Measurements from ENCODE around the gene POLR1F. TPM values are rescaled to one million over a fixed set of nuclear protein-coding genes. Genes with fewer than 3 reads are reported as not detected.

Gene POLR1F
- polyA plus RNA-seq, 1 donor (not counting 4 experiments of a cell fraction or from before 2014, with no cell fraction given): 22.4 TPM

DNA sequence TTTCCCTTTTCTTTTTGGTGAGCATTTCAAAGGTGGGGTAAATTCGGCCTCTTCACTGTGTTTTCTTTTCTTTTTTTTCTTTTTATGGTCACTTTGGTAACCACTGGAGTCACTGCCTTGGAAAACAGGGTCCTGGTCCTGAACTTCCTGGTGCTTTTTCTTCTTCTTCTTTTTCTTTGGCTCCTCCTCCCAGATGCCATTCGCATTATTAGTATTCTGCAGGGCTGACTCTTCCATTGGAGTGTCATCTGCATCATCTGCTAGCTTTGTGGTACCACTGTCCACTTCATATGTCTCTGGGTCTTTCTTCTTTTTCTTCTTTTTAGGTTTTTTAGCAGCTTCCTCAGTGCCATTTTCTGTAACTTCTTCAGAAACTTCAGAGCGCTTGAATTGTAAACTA is 10.5 kb downstream of the POLR1F start:
- Histone ChIP-seq H3K36me3 (ENCODE audit: control insufficient read depth in 2 of 2, extremely low read depth in 1 of 2, insufficient read depth in 2 of 2, low read length in 2 of 2) (peaks cover 1% of the 10 kb centered on the region in 2 experiments), H3K9me1 (ENCODE audit: control insufficient read depth, extremely low read depth, insufficient read depth, low read length) (no peaks in the 10 kb centered on the region), H3K4me3 (ENCODE audit: control insufficient read depth in 2 of 3, extremely low read depth in 1 of 3, insufficient read depth in 2 of 3, low read depth in 1 of 3, low read length in 3 of 3) (no peak overlapping the region), H3K4me2 (ENCODE audit: control insufficient read depth, extremely low read depth, insufficient read depth, low read depth, low read length) (no peak overlapping the region), H3K4me1 (ENCODE audit: control insufficient read depth, extremely low read depth, insufficient read depth, low read length) (no peaks in the 10 kb centered on the region), H2AFZ (ENCODE audit: control insufficient read depth, low read length) (no peak overlapping the region), H4K20me1 (ENCODE audit: control insufficient read depth, extremely low read depth, insufficient read depth, low read length) (no peaks in the 10 kb centered on the region), H3K9me3 (ENCODE audit: control insufficient read depth, low read depth, low read length) (no peaks in the 10 kb centered on the region), H3K27me3 (ENCODE audit: control insufficient read depth, extremely low read depth, insufficient read depth, low read length) (no peaks in the 10 kb centered on the region), H3K9ac (ENCODE audit: control insufficient read depth, extremely low read depth, insufficient read depth, low read length) (no peak overlapping the region), H3K79me2 (ENCODE audit: control insufficient read depth, insufficient read depth, low read length) (peaks cover 3% of the 10 kb centered on the region), H3K27ac (ENCODE audit: control insufficient read depth, insufficient read depth, low read length) (no peak overlapping the region)
- FAIRE-seq (no peak), DNase-seq (ENCODE audit: low read depth, low spot score) (no peak)
- dilution Hi-C loops (cut with MboI; ENCODE audit: extremely low pct_ligation_motif_present, low sequenced_read_pairs): no loop called here
- TF ChIP-seq, protein P1, sequence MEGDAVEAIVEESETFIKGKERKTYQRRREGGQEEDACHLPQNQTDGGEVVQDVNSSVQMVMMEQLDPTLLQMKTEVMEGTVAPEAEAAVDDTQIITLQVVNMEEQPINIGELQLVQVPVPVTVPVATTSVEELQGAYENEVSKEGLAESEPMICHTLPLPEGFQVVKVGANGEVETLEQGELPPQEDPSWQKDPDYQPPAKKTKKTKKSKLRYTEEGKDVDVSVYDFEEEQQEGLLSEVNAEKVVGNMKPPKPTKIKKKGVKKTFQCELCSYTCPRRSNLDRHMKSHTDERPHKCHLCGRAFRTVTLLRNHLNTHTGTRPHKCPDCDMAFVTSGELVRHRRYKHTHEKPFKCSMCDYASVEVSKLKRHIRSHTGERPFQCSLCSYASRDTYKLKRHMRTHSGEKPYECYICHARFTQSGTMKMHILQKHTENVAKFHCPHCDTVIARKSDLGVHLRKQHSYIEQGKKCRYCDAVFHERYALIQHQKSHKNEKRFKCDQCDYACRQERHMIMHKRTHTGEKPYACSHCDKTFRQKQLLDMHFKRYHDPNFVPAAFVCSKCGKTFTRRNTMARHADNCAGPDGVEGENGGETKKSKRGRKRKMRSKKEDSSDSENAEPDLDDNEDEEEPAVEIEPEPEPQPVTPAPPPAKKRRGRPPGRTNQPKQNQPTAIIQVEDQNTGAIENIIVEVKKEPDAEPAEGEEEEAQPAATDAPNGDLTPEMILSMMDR (optimal IDR thresholded peaks at IDR 0.05 in 1 of 3, IDR thresholded peaks at IDR 0.05 in 1 of 3, conservative IDR thresholded peaks at IDR 0.05 in 1 of 3; ENCODE audit: extremely low read depth in 1 of 3, insufficient read depth in 2 of 3, low read length in 3 of 3): no peak
- no peak for TF ChIP-seq EZH2 (IDR thresholded peaks at IDR 0.05; ENCODE audit: low read length)

DNA sequence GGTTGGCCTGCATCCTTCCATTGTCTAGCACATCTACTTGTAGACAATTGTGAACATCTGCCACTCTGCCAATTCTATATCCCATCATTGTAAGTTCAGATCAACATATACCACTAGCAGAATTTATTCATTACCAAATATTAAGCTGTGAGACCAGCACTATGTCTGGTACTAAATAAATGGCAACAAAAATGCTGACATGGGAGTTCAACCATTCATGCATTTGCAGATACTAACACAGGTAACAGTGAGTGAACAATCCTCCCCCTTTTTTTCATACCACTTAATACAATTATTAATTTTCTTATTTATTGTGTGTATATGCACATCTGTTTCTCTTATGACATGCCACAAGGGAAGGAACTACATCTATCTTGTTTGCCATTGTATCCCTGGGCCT is 11.9 kb downstream of the POLR1F start:
- DNase-seq (ENCODE audit: low read depth, low spot score): no peak
- no peaks in the 10 kb centered on the region for H4K20me1 ChIP-seq (ENCODE audit: control insufficient read depth, extremely low read depth, insufficient read depth, low read length)
- H3K9ac ChIP-seq (ENCODE audit: control insufficient read depth, extremely low read depth, insufficient read depth, low read length): no peak overlapping the region
- H3K9me1 ChIP-seq (ENCODE audit: control insufficient read depth, extremely low read depth, insufficient read depth, low read length): no peaks in the 10 kb centered on the region
- H3K36me3 ChIP-seq (ENCODE audit: control insufficient read depth in 2 of 2, extremely low read depth in 1 of 2, insufficient read depth in 2 of 2, low read length in 2 of 2): peaks cover 0 to 1% of the 10 kb centered on the region in 2 experiments
- H3K79me2 ChIP-seq (ENCODE audit: control insufficient read depth, insufficient read depth, low read length): peaks cover 2% of the 10 kb centered on the region
- H3K4me2 ChIP-seq (ENCODE audit: control insufficient read depth, extremely low read depth, insufficient read depth, low read depth, low read length): no peak overlapping the region
- H3K4me3 ChIP-seq (ENCODE audit: control insufficient read depth in 2 of 3, extremely low read depth in 1 of 3, insufficient read depth in 2 of 3, low read depth in 1 of 3, low read length in 3 of 3): no peak overlapping the region
- H3K27ac ChIP-seq (ENCODE audit: control insufficient read depth, insufficient read depth, low read length): no peak overlapping the region
- dilution Hi-C loops (cut with MboI; ENCODE audit: extremely low pct_ligation_motif_present, low sequenced_read_pairs): no loop called here
- no peaks in the 10 kb centered on the region for H3K27me3 ChIP-seq (ENCODE audit: control insufficient read depth, extremely low read depth, insufficient read depth, low read length)
- TF ChIP-seq EZH2 (IDR thresholded peaks at IDR 0.05; ENCODE audit: low read length): no peak
- TF ChIP-seq, protein P1 (optimal IDR thresholded peaks at IDR 0.05 in 1 of 3, IDR thresholded peaks at IDR 0.05 in 1 of 3, conservative IDR thresholded peaks at IDR 0.05 in 1 of 3; ENCODE audit: extremely low read depth in 1 of 3, insufficient read depth in 2 of 3, low read length in 3 of 3): no peak
- FAIRE-seq: no peak
- no peaks in the 10 kb centered on the region for H3K4me1 ChIP-seq (ENCODE audit: control insufficient read depth, extremely low read depth, insufficient read depth, low read length)
- H3K9me3 ChIP-seq (ENCODE audit: control insufficient read depth, low read depth, low read length): no peaks in the 10 kb centered on the region
- no peak overlapping the region for H2AFZ ChIP-seq (ENCODE audit: control insufficient read depth, low read length)

All from keratinocyte (primary cell).